ENCODE results near the gene AATK.

AATK gene

DNA sequence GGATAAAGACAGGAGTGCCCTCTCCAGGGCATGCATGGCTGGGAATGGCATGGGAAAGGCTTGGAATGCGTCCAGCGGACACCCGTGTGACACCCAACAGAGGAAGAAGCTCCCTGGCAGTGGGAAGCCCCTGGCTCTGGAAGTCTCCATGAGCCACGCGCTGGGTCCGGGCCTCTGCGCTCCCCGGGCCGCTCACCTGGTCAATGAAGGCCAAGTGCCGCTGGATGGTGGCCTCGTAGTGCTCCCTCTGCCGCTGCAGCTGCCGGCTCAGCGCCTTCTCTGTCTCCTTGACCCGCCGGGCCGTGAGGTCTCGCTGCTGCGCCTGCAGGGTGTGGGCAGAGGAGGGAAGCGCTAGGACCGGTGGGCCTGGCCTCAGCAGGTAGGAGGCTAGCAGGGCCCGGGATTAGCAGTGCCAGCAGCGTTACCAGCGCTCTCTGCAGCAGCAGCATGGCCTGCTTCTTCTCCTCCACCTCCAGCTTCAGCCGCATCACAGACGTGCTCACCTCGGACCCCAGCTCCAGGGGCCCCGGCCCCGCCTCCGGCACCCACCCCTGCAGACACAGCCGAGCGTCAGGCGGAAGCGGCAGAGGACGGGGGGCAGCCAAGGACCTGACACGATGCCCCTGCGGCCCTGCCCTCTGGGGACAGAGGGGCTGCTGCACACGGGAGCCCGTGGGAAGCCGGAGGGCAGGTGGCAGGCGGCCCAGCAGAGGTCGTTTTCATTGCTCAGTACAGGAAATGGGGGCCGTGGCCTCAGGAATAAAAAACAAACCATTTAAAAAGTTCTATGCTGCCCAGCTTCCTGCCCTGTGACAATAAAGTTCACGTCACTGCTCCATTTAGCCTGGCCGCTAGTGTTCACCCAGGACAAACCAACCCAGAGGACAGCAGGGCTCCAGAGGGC is 30.7 kb upstream of the AATK start:
- DNase-seq (ENCODE audit: low spot score): no peak

- DNase-seq (ENCODE audit: low spot score): no peak
These were observed 30.0 kb upstream of the AATK start for GRCh38 chr17:81195941-81196495.

DNA sequence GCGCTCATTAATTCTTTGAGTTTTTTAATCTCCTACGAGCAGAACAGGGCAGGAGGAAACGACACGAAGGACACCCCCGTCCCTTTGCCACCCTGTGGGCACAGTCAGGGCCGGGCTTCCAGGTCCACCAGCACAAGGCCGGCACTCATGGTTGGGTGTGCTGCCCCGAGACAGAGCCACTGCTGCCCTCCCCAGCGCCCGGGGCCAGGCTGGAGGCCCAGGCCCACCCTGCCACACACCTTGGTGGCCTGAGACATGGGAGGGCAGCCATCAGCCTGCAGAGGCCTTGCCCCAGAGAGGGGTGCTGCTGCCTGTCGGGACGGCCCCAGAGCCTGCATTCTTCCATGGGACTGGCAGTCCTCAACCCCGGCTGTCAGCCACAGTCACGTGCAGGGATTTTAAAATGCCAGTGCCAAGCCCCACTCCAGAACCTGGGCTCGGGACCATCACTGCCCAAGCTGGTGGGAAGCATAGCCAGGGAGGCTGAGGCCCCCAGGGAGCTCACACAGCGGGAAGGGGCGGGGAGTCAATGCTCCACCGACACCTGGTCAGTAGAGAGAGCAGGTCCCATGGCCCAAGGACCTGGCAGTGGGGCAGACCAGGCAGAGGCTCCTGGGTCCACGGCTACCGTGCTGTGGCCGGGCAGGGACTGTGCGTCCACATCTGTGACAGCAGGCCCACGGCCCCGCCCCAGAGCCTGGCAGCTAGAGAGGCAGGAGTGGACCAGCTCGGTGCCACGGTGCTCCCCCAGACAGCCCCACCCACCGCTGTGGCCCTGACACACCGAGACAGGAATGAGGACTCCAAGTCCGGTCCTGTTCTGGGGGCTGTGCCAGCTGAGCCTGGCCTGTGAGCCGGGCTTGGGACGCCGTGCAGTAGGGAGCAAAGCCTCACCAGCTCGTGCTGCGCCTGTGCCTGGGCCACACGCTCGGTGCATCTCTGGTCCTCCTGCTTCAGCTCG is 29.2 kb upstream of the AATK start:
- no peak for DNase-seq (ENCODE audit: low spot score)

- DNase-seq (ENCODE audit: low spot score): no peak
These were observed 28.3 kb upstream of the AATK start for GRCh38 chr17:81194225-81194760.

DNA sequence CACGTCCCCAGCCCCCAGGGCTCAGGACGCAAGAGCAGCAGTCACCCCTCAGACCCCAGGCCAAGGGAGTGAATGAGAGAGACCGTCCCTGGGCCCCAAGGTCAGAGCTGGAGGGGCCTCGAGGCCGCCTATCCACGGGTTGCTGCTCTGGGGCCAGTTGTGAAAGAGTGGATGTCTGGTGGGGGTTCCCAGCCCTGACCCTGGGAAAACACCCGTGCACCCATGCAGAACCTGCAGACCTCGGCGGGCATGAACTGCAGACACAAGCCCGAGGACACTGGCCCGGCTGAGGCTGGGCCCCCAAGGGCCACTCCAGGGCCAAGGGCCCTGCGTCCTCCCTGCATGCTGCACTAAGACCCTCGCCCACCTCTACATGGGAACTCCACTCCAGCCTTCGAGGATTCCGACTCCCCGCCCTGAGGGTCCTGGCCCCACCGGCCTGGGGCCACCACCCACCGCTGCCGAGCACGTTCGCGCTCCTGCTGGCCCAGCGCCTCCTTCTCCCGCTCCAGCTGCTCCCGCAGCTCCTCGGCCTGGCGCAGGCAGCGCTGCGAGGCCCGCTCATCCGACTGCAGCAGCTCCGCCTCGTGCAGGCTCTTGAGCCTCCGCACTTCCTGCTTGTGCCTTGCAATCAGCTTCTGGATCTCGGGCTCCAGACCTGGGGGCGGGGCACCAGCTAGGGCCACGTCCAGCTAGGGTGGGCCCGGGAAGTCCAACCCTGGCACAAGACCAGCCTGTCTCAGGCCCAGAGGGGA is 27.6 kb upstream of the AATK start:
- no peak for DNase-seq (ENCODE audit: low spot score)

GRCh38 chr17:81193051-81193410 is 27.0 kb upstream of the AATK start:
- DNase-seq (ENCODE audit: low spot score): no peak

DNA sequence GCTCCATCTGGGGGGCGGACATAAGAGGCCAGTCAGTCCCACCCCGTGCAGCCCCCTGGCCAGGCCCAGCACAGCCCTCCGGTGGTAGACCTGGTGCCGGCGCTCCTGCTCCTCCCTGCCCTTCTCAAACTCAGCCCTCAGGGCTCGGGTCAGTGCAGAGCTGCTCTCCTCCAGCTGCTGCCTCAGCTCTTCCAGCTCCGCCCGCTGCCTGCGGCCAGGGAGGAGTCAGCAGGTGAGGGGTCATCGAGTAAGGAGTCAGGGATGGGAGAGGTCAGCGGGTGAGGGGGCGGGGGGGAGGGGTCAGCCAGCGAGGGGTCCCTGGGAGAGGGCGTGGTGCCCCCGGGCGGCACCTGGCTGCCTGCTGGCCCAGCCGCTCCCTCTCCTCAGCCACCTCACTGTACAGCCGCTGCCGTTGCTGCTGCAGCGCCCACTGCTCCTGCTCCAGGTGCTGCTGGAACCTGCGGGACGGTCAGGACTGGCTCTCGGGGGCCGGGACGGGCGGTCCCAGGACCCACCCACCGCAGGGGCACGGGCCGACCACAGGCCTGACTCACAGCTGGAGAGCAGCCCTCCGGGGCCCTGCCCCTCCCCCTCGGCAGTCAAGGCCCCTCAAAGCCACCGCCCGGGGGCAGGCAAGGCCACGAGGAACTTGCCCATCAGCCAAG is 26.5 kb upstream of the AATK start:
- DNase-seq (ENCODE audit: low spot score): no peak

- DNase-seq (ENCODE audit: low spot score): no peak
These were observed 25.6 kb upstream of the AATK start for GRCh38 chr17:81191646-81192045.

DNA sequence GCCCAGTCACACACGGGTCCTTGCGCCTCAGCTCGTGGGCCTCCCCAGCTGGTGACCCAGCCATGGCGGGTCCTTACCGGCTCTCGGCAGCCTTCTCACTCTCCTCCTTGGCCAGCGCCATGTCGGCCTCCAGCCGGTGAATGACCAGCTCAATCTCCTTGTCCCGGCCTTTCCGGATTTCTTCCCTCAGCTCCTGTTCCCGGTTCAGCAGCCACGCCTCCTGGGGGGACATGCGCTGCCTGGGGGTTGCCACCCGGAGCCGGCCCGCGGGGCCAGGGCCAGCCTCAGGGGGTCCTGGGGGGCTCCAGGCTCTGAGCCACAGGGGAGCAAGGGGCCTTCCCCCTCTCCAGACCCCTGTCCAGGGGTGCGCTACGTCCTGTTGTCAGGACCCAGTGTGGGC is 25.1 kb upstream of the AATK start:
- DNase-seq (ENCODE audit: low spot score): no peak

GRCh38 chr17:81190591-81190990 is 24.6 kb upstream of the AATK start:
- DNase-seq (ENCODE audit: low spot score): no peak

- no peak for DNase-seq (ENCODE audit: low spot score)
These were observed 23.9 kb upstream of the AATK start for GRCh38 chr17:81189670-81190530.

DNA sequence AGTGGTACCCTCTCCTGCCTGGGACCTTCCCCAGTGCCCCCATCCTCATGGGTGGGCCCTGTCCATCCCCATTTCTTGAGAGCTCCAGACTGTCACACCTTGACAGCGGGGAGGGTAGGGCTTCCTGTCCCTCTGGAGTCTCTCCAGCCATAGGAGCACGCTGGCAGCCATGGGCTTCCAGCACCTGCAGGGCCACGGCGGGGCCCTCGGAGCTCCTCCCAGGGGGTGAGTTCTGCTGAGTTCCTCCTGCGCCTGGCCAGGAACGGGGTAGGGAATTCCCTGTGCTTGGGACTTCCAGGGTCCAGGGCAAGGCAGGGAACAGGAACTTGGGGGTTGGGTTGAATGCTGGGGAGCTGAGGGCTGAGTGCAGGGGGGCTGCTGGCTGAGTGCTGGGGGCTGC is 23.0 kb upstream of the AATK start:
- no peak for DNase-seq (ENCODE audit: low spot score)

DNA sequence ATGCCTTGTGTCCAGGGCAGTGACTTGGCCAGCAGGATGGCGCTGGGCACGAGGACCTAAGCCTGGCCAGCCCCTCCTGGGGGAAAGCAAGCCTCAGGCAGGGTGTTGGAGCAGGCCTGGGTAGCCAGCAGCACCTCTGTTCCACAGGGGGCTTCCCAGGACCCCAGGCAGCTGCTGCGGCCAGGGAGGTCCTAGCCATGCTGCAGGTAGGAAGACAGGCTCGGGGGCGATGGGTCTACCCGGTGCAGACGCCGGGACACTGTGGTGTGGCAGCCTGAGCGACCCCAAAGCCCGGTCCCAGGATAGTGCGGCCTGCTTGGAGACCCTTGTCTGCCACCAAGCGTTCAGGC is 22.4 kb upstream of the AATK start:
- no peak for DNase-seq (ENCODE audit: low spot score)

GRCh38 chr17:81187586-81188490 is 21.8 kb upstream of the AATK start:
- DNase-seq (ENCODE audit: low spot score): no peak

- no peak for DNase-seq (ENCODE audit: low spot score)
These were observed 21.1 kb upstream of the AATK start for GRCh38 chr17:81187120-81187519.

GRCh38 chr17:81186203-81186602 is 20.2 kb upstream of the AATK start:
- DNase-seq (ENCODE audit: low spot score): no peak

DNA sequence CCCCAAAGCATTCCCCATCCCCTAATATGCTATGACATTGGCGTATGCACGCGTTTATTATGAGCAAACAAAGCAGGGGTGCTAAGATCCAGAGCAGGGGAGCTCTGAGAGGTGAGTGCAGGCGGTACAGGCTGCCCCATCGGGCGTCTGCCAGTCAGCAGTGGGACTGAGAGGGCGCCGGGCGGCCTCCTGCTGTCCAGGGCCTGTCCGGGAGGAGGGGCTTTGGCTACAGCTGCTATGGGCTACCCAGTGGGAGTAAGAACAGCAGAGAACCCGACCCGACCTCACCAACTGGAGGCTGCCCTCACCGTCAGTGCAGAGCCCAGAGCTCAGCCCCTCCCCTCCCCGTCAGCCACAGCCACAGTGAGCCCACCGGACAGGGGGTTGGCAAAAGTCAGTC is 18.5 kb upstream of the AATK start:
- no peak for DNase-seq (ENCODE audit: low spot score)

DNA sequence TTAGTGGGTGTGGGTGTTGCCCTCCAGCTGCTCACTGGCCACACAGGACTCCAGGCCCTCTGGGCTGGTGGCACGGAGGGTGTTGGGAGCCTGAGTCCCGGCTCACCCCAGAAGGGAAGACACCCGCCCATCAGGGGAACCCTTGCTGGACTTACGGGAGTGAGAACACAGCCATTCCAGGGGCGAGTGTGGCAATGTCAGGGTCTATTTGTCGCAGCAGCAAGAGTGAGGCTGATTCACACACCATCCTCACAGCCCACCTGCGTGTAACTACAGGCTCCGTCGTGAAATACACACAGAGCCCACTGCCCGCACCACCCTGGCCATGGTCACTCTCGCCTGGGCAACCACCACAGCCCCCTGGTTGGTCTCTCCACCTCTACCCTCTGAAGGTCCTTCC is 17.8 kb upstream of the AATK start:
- no peak for DNase-seq (ENCODE audit: low spot score)

GRCh38 chr17:81183316-81183715 is 17.3 kb upstream of the AATK start:
- no peak for DNase-seq (ENCODE audit: low spot score)

Measured in CD4-positive, alpha-beta T cell treated with Interleukin-6 at 100 ng/mL for 8 hours (primary cell).